ENCODE data around the gene LPIN1. TPM values are rescaled to one million over a fixed set of nuclear protein-coding genes. Genes with fewer than 3 reads are reported as not detected.

LPIN1 gene
- total and polyA plus RNA-seq, 2 of the 8 experiments (the other 6 are each of a cell fraction or from before 2014, with no cell fraction given), result 4.3 to 9.8 TPM

- Histone ChIP-seq H3K4me2 (ENCODE audit: insufficient read depth in 1 of 2, low read depth in 2 of 2, low read length in 2 of 2) (no peak overlapping the region), H3K27ac (ENCODE audit: low read depth, low read length) (no peak overlapping the region), H3K23me2 (ENCODE audit: low read depth, low read length) (no peaks in the 10 kb centered on the region), H3K4ac (replicated peaks; ENCODE audit: insufficient read length, low read depth, low read length) (no peak overlapping the region), H3K23ac (ENCODE audit: insufficient read length) (no peak overlapping the region), H3K4me1 (replicated peaks in 1 of 4; ENCODE audit: control insufficient read depth in 3 of 4, insufficient read depth in 4 of 4, low read length in 3 of 4) (no peaks in the 10 kb centered on the region), H3K9me3 (ENCODE audit: insufficient read depth in 2 of 2, low read depth in 1 of 2, low read length in 1 of 2) (no peaks in the 10 kb centered on the region), H4K20me1 (replicated peaks in 1 of 2; ENCODE audit: control insufficient read depth in 1 of 2, insufficient read depth in 2 of 2, low read length in 2 of 2) (no peaks in the 10 kb centered on the region), H2BK5ac (ENCODE audit: low read depth, low read length) (no peak overlapping the region), H2AFZ (ENCODE audit: low read length) (no peak overlapping the region), H3K79me1 (ENCODE audit: low read depth, low read length) (no peaks in the 10 kb centered on the region), H2BK12ac (ENCODE audit: low read depth, low read length) (no peak overlapping the region), H2BK15ac (ENCODE audit: low read length) (no peak overlapping the region), H3K36me3 (ENCODE audit: control insufficient read depth in 2 of 4, insufficient read depth in 4 of 4, low read length in 3 of 4) (no peaks in the 10 kb centered on the region), H3K4me3 (ENCODE audit: extremely low read depth in 1 of 4, insufficient read depth in 2 of 4, low read depth in 3 of 4, low read length in 4 of 4) (no peak overlapping the region), H2AK5ac (ENCODE audit: low read depth, low read length) (no peak overlapping the region), H3K27me3 (replicated peaks in 1 of 4; ENCODE audit: control insufficient read depth in 3 of 4, extremely low read depth in 1 of 4, insufficient read depth in 3 of 4, low read length in 3 of 4) (no peaks in the 10 kb centered on the region), H3K56ac (replicated peaks; ENCODE audit: insufficient read length, low read depth, low read length) (no peak overlapping the region), H4K5ac (ENCODE audit: insufficient read length, low read depth, low read length) (no peak overlapping the region), H3K18ac (ENCODE audit: extremely low read depth, low read length) (no peak overlapping the region), H4K91ac (replicated peaks; ENCODE audit: insufficient read length, low read length) (no peak overlapping the region), H3K9ac (replicated peaks in 1 of 4; ENCODE audit: extremely low read depth in 1 of 4, low read depth in 3 of 4, low read length in 3 of 4) (no peak overlapping the region), H2BK20ac (ENCODE audit: low read length) (no peak overlapping the region), H2BK120ac (replicated peaks; ENCODE audit: low read depth, low read length) (no peak overlapping the region), H3K14ac (ENCODE audit: insufficient read length) (no peak overlapping the region), H4K8ac (ENCODE audit: extremely low read depth, insufficient read depth, low read length) (no peak overlapping the region), H3K79me2 (ENCODE audit: control insufficient read depth in 1 of 2, insufficient read depth in 2 of 2, low read length in 2 of 2) (no peaks in the 10 kb centered on the region)
- FAIRE-seq (no peak), DNase-seq (ENCODE audit: low read depth in 1 of 2, low spot score in 2 of 2) (no peak)
- POLR2A ChIA-PET (ENCODE audit: partially characterized antibody), result no interaction called here
- CTCF ChIA-PET (ENCODE audit: partially characterized antibody), result interaction anchor here (1.4 to 2.2 kb wide), 4 partner anchors 14 to 34 kb away, joined by 3 to 7 read pairs (median 6); no protein-coding TSS in a partner anchor
- WGBS, 2 experiments (ENCODE audit: extremely low coverage in 1 of 2, insufficient coverage in 1 of 2, insufficient read length in 1 of 2, insufficient replicate concordance in 2 of 2, low coverage in 1 of 2, low lambda C conversion rate in 2 of 2, missing lambda C conversion rate in 1 of 2), result 96% methylated on average over 3 of the region's 3 CpGs; no CpG with 5 or more reads in 1 of the 2 experiments
- no peak for TF ChIP-seq SRF (IDR thresholded peaks at IDR 0.05; ENCODE audit: low read depth, low read length)
- TF ChIP-seq EP300 (IDR thresholded peaks at IDR 0.05; ENCODE audit: borderline replicate concordance in 1 of 2, low read depth in 2 of 2, low read length in 2 of 2), result no peak
- no peak for TF ChIP-seq RNF2 (IDR thresholded peaks at IDR 0.05; ENCODE audit: borderline replicate concordance, low read depth, low read length, missing control alignments, poor library complexity, severe bottlenecking)
- no peak for TF ChIP-seq GTF2F1 (IDR thresholded peaks at IDR 0.05; ENCODE audit: borderline replicate concordance, low read depth, low read length)
- no peak for TF ChIP-seq TAF7 (optimal IDR thresholded peaks at IDR 0.05; ENCODE audit: borderline replicate concordance, low read depth, low read length)
- no peak for TF ChIP-seq SIRT6 (IDR thresholded peaks at IDR 0.05; ENCODE audit: low read length)
- no peak for TF ChIP-seq ATF3 (IDR thresholded peaks at IDR 0.05; ENCODE audit: insufficient read depth, low read depth, low read length)
- no peak for TF ChIP-seq ATF2 (IDR thresholded peaks at IDR 0.05; ENCODE audit: low read length)
Observed at GRCh38 chr2:11710632-11711353, 35.6 kb upstream of the LPIN1 start.

Data from H1 (cell line).